Activated naive CD8-positive, alpha-beta T cell treated with anti-CD3 and anti-CD28 coated beads, Interleukin-2, amount 10 ng/mL, durations not matched to agents 7 days and 5 days (primary cell): Measurements from ENCODE around the gene RCHY1. TPM values are rescaled to one million over a fixed set of nuclear protein-coding genes. Genes with fewer than 3 reads are reported as not detected.
"Not testable (repeated sequence)": the region's sequence is repeated elsewhere in the genome, so short reads cannot be mapped to it uniquely, and the experiment has no call there.

ENCODE experiments used
- ATAC-seq: fragments of 150-1000 bp; cut with Tn5 transposase; one replicate; pipeline ENCODE4 v1.10.0; 2021; ENCODE audit warnings: low read depth, moderate library complexity
- POLR2A ChIA-PET: fragments of 350-600 bp; sonication (Branson Sonifier 250); formaldehyde crosslinking; loops from one replicate; lab custom pipeline; 2021; ENCODE audit warnings: antibody characterized with exemption; lab: Charles Lee
- DNase-seq: peaks from one replicate; pipeline ENCODE4 v3.0.0; 2021
- H3K27ac Mint-ChIP-seq: one replicate; pipeline ENCODE4 v1.8.0; 2022; ENCODE audit warnings: mild to moderate bottlenecking, mixed read lengths
- H3K27me3 Mint-ChIP-seq: one replicate; pipeline ENCODE4 v1.8.0; 2022; ENCODE audit warnings: mild to moderate bottlenecking, moderate library complexity, mixed read lengths
- H3K36me3 Mint-ChIP-seq: one replicate; pipeline ENCODE4 v1.8.0; 2021; ENCODE audit warnings: mild to moderate bottlenecking, mixed read lengths
- H3K4me1 Mint-ChIP-seq: one replicate; pipeline ENCODE4 v1.8.0; 2021; ENCODE audit warnings: mixed read lengths
- H3K4me3 Mint-ChIP-seq: one replicate; pipeline ENCODE4 v1.8.0; 2022; ENCODE audit warnings: mild to moderate bottlenecking, moderate library complexity, mixed read lengths
- H3K9me3 Mint-ChIP-seq: one replicate; pipeline ENCODE4 v1.8.0; 2021; ENCODE audit warnings: mixed read lengths
- total RNA-seq, 2 experiments: library from RNA; stranded (reverse); gene quantifications; one replicate each; pipeline ENCODE4 v1.2.3, GENCODE V29; 2021

RCHY1 gene
- total RNA-seq, 2 experiments from 2014 or later: 27.4 to 29.2 TPM

DNA sequence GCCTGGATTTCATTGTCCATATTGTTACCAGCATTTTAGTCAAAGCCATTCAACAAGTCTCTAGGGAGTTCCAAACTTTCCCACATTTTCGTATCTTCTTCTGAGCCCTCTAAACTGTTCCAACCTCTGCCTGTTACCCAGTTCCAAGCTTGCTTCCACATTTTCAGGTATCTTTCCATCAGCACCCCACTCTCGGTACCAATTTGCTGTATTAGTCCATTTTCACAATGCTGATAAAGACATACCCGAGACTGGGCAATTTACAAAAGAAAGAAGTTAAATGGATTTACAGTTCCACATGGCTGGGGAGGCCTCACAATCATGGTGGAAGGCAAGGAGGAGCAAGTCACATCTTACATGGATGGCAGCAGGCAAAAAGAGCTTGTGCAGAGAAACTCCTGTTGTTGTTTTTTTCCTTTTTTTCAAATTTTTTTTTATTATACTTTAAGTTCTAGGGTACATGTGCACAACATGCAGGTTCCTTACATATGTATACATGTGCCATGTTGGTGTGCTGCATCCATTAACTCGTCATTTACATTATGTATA, 19.2 kb upstream of the RCHY1 start:
- peaks cover 20% of the 10 kb centered on the region for H3K9me3 Mint-ChIP-seq

DNA sequence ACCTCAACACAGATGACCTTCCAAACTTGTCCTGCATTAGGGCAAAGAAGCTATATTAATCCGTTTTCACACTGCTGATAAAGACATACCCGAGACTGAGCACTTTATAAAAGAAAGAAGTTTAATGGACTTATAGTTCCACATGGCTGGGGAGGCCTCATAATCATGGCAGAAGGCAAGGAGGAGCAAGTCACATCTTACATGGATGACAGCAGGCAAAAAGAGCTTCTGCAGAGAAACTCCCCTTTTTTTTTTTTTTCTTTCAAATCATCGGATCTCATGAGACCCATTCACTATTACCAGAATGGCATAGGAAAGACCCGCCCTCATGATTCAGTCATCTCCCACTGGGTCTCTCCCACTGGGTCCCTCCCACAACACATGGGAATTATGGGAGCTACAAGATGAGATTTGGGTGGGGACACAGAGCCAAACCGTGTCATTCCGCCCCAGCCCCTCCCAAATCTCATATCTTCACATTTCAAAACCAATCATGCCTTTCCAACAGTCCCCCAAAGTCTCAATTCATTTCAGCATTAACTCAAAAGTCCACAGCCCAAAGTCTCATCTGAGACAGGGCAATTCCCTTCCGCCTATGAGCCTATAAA, 17.4 kb upstream of the RCHY1 start:
- DNase-seq, ATAC-seq, H3K4me1 Mint-ChIP-seq, H3K4me3 Mint-ChIP-seq, H3K27me3 Mint-ChIP-seq, H3K27ac Mint-ChIP-seq: not testable (repeated sequence)
- H3K36me3 Mint-ChIP-seq: peaks cover 47% of the 10 kb centered on the region
- H3K9me3 Mint-ChIP-seq: peaks cover 20% of the 10 kb centered on the region
- POLR2A ChIA-PET: interaction anchor here (0.6 kb wide), 1 partner anchor 30 kb away, joined by 3 read pairs; no protein-coding TSS in a partner anchor

More for the DNA sequence above, 19.2 kb upstream of the RCHY1 start:
- H3K36me3 Mint-ChIP-seq: peaks cover 43% of the 10 kb centered on the region
- H3K4me1 Mint-ChIP-seq, H3K4me3 Mint-ChIP-seq, DNase-seq, H3K27ac Mint-ChIP-seq, POLR2A ChIA-PET, H3K27me3 Mint-ChIP-seq, ATAC-seq: not testable (repeated sequence)

DNA sequence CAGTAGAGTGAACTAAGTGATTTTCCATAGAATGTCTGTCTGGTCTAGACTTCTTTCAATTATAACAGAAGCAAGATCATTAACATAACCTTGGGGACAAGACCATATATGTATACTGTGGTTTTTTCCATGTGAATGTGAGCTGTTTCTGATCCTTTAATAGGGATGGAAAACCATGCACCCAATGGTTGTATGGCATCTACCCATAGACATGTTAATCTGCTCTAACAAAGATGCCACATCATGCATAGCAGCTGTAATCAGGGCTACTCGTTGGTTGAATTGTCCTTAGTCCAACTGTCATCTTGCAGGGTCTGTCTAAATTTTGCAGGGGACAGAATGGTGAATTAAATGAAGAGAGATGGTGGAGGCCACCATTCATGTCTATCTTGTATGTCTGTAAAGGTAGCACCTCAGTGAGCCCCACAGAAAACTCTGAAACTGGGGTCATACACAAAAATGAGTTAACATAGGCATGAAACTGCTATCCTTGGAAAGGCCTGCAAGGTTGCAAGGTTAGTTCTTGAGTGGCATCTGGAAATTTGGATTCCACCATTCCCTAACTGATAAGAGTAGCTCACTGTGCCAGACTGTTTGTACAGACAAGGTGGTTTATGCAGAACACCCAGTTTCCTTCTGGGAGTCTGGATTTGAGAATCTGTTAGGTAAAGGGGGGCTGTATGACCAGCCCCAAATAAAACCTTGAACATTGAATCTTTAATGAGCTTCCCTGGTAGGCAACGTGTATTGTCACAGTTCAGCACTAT, 16.5 kb upstream of the RCHY1 start:
- DNase-seq: no peak
- no peak overlapping the region for H3K27ac Mint-ChIP-seq
- peaks cover 51% of the 10 kb centered on the region for H3K36me3 Mint-ChIP-seq
- POLR2A ChIA-PET: no interaction called here
- H3K4me1 Mint-ChIP-seq: no peaks in the 10 kb centered on the region
- H3K27me3 Mint-ChIP-seq: no peaks in the 10 kb centered on the region
- H3K4me3 Mint-ChIP-seq: no peak overlapping the region
- peaks cover 20% of the 10 kb centered on the region for H3K9me3 Mint-ChIP-seq
- no peak for ATAC-seq

DNA sequence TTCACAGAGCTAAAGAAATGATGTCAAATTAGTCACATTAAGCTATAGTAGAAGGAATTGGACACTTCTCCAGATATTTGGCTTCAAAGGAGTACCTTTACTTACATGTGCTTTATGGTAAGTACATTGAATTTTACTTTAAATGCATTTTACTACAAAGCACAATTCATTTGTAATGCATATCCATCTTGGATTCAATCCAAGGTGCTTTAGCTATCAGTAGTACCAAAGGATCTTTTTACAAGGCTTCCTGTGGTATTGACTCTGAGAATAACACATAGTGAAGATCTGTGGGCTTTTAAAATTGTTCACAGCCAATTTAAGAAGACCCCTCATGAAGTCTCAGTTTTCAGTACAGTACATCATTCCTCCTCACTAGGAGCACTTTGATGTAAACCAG, 13.3 kb upstream of the RCHY1 start:
- H3K4me1 Mint-ChIP-seq: peaks cover 3% of the 10 kb centered on the region
- peaks cover 58% of the 10 kb centered on the region for H3K36me3 Mint-ChIP-seq
- H3K27me3 Mint-ChIP-seq: no peaks in the 10 kb centered on the region
- DNase-seq (no peak), ATAC-seq (no peak)
- no peak overlapping the region for H3K27ac Mint-ChIP-seq
- POLR2A ChIA-PET: no interaction called here
- peaks cover 11% of the 10 kb centered on the region for H3K9me3 Mint-ChIP-seq
- no peak overlapping the region for H3K4me3 Mint-ChIP-seq

DNA sequence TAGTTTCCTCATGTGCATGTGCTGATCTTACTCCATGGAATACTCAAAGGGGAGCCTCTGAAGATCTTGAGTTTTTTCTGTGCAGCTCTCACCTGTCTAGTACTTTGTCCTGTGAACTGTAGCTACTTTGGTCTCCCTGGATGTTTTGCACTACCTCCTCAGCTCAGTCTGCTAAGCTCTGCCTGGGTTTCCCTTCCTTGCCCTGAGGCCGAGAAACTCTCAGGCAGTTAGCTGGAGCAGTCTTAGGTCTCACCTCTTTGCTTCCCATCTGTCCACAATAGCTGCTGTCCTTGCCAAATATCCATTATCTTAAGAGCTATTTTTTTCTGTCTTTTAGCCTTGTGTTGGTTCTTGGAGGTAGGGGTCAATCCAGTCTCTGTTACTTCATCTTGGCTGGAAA, 11.7 kb upstream of the RCHY1 start:
- peaks cover 3% of the 10 kb centered on the region for H3K4me1 Mint-ChIP-seq
- H3K9me3 Mint-ChIP-seq: no peaks in the 10 kb centered on the region
- H3K4me3 Mint-ChIP-seq: no peak overlapping the region
- no peaks in the 10 kb centered on the region for H3K27me3 Mint-ChIP-seq
- no peak overlapping the region for H3K27ac Mint-ChIP-seq
- ATAC-seq (no peak), DNase-seq (no peak)
- POLR2A ChIA-PET: interaction anchor here (0.5 kb wide), 1 partner anchor 200 kb away, joined by 3 read pairs; no protein-coding TSS in a partner anchor
- H3K36me3 Mint-ChIP-seq: peaks cover 51% of the 10 kb centered on the region

DNA sequence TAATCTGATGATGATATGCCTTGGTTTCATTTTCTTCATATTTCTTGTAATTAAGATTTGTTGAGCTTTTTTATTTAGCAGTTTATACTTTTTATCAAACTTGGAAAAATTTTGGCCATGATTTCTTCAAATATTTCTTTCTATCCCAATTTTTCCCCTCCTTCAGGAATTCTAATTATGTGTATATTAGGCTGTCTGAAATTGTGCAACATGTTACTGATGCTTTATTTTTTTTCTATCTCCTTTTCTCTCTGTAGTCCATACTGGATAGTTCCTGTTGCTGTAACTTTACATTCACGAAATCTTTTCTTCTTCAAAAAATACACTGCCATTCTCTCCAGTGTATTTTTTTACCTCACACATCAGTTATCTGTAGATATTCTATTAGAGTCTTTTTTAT, 10.9 kb upstream of the RCHY1 start:
- Mint-ChIP-seq H3K4me3 (no peak overlapping the region), H3K27me3 (no peaks in the 10 kb centered on the region), H3K27ac (no peak overlapping the region), H3K36me3 (peaks cover 51% of the 10 kb centered on the region), H3K9me3 (no peaks in the 10 kb centered on the region), H3K4me1 (peaks cover 6% of the 10 kb centered on the region)
- DNase-seq (no peak), ATAC-seq (no peak)
- POLR2A ChIA-PET: no interaction called here

DNA sequence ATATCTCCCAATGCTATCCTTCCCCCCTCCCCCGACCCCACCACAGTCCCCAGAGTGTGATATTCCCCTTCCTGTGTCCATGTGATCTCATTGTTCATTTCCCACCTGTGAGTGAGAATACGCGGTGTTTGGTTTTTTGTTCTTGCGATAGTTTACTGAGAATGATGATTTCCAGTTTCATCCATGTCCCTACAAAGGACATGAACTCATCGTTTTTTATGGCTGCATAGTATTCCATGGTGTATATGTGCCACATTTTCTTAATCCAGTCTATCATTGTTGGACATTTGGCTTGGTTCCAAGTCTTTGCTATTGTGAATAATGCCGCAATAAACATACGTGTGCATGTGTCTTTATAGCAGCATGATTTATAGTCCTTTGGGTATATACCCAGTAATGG, 5.2 kb upstream of the RCHY1 start:
- H3K9me3 Mint-ChIP-seq, H3K27ac Mint-ChIP-seq, H3K27me3 Mint-ChIP-seq, DNase-seq, H3K4me3 Mint-ChIP-seq, POLR2A ChIA-PET, ATAC-seq: not testable (repeated sequence)
- H3K4me1 Mint-ChIP-seq: peaks cover 19% of the 10 kb centered on the region
- H3K36me3 Mint-ChIP-seq: peaks cover 46% of the 10 kb centered on the region

DNA sequence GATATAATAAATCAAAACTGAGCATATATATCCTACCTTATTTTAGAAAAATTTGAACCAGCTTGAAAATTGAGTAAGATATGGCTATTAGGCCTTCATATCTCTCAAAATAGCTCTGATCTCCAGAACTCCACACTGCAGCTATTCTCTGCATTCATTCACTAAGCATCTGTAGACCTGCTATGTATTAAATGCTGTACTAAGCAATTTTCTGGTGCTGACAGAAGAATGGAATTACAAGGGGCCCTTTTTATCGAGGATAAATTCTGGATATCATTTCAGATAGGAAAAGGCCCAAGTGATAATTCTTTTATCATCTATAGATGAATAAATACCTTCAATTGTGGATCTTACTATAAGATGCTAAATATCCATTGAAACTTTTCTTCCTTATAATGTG, 1.9 kb upstream of the RCHY1 start:
- no peak for ATAC-seq
- H3K27me3 Mint-ChIP-seq: no peaks in the 10 kb centered on the region
- H3K9me3 Mint-ChIP-seq: no peaks in the 10 kb centered on the region
- POLR2A ChIA-PET: interaction anchor here (0.5 to 4.0 kb wide), 3 partner anchors 208 to 380 kb away, joined by 3 to 30 read pairs (median 3); partner anchors contain the start of gene USO1
- H3K27ac Mint-ChIP-seq: no peak overlapping the region
- H3K4me1 Mint-ChIP-seq: peaks cover 21% of the 10 kb centered on the region
- DNase-seq: no peak
- no peak overlapping the region for H3K4me3 Mint-ChIP-seq
- peaks cover 29% of the 10 kb centered on the region for H3K36me3 Mint-ChIP-seq

DNA sequence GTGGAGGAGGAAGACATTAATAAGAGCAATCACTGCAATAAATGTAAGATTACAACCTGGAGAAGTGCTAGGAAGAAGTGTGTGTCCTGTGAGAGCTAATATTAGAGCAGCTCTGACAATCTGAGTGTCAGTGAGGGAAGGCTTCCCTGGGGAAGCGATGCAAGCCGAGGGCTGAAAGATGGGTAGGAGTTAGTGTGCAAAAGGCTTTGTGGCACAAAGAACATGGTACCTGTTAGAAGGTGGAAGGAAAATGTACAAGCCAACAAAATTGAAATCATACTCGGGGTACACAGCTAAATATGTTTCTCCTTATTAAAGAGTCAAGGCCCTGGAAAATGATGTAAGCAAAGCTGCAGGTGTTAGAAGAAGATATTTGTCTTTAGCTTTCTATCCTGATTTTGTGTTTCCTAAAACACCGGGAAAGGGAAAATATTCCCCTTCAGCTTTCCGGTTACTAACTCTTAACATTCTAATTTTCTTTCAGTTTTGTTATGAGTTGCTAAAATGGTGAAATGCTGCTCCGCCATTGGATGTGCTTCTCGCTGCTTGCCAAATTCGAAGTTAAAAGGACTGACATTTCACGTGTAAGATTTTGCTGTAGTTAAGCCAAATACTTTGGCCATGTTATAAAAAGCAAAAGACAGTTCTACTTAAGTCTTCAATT, 878 bp upstream of the RCHY1 start:
- Mint-ChIP-seq H3K9me3 (no peaks in the 10 kb centered on the region), H3K27me3 (no peaks in the 10 kb centered on the region), H3K4me3 (no peak overlapping the region)

DNA sequence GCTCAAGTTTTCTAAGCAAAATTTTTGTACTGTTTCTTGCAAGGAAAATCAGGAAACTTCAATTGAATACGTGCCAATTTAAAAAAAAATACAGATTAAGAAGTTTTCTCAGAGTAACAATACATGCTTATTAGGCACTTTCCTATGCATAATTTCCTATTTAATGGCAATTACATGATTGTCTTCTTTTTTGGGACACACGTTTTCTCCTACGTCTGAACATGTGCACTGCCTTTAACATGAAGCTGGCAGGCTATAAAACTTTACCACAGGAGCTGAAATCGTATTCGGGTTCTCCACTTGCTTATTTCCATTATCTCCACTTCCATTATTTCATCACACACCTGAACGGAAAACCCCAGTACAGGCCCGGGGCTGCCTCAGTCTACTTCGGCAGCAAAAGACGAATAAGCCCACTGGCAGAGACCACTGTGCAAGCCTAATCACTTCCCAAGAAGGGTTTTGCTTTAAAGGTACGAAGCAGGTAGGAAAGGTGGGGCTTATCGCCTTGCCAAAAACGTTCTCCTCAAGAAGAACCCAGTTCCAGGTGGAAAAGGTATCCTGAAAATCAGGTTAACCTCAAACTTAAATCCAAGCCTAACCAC, 575 bp downstream of the RCHY1 start:
- POLR2A ChIA-PET: interaction anchor here (0.9 to 4.0 kb wide), 8 partner anchors 8 to 634 kb away, joined by 3 to 30 read pairs (median 4); partner anchors contain the start of genes NAAA, NUP54 and USO1
- Mint-ChIP-seq H3K36me3 (peaks cover 25% of the 10 kb centered on the region), H3K9me3 (peaks cover 2% of the 10 kb centered on the region), H3K4me3 (no peak overlapping the region), H3K27me3 (no peaks in the 10 kb centered on the region), H3K4me1 (peaks cover 29% of the 10 kb centered on the region), H3K27ac (peak overlapping the region; percentile 99)
- ATAC-seq: no peak
- DNase-seq: no peak

More for the DNA sequence above, 878 bp upstream of the RCHY1 start:
- Mint-ChIP-seq H3K4me1 (peaks cover 26% of the 10 kb centered on the region), H3K36me3 (peaks cover 28% of the 10 kb centered on the region), H3K27ac (peak overlapping the region; percentile 99)
- ATAC-seq (no peak), DNase-seq (no peak)
- POLR2A ChIA-PET: interaction anchor here (0.8 to 4.0 kb wide), 7 partner anchors 8 to 426 kb away, joined by 3 to 30 read pairs (median 4); partner anchors contain the start of genes NAAA and USO1

DNA sequence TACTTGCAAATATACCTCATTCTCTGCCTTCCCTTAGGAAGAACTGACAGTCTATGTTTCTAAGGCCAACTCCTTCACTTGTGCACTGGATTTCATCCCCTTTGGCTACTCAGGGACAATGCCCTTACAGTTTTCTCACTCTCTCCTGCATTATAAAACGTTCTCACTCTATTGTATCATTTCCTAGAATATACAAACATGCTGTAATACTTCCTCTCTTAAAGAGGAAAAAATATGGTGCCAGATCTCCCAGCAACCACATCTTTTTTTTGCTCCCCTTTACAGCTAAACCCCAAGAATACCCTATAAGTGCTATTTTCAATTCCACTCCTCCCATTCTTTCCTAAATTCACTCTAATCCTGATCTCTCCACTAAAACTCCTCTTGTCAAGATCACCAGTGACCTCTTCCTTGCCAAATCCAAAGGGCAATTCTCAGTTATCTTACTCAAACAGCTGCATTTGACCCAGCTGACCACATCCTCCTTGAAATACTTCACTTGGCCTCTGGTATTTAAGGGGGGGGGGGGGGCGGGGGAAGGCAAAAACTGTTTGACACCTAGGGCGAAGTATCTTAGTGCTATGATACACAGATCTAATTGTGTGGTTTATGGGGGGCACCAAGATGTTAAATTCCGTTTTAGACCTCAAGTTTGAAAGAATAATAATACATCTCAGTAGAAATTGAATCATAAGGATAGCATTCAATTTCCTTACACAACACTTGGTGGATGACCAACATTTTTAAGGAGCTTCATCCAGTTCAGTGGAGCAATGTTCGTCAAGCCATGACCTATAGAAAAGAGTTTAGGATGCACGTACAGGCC, 1.6 kb downstream of the RCHY1 start:
- Mint-ChIP-seq H3K36me3 (peaks cover 23% of the 10 kb centered on the region), H3K4me1 (peaks cover 31% of the 10 kb centered on the region), H3K9me3 (peaks cover 2% of the 10 kb centered on the region), H3K4me3 (no peak overlapping the region), H3K27ac (peak overlapping the region; percentile 81), H3K27me3 (no peaks in the 10 kb centered on the region)
- DNase-seq (no peak), ATAC-seq (no peak)
- POLR2A ChIA-PET: interaction anchor here (0.9 to 4.0 kb wide), 4 partner anchors 143 to 635 kb away, joined by 3 to 30 read pairs (median 3); partner anchors contain the start of genes NUP54 and USO1

DNA sequence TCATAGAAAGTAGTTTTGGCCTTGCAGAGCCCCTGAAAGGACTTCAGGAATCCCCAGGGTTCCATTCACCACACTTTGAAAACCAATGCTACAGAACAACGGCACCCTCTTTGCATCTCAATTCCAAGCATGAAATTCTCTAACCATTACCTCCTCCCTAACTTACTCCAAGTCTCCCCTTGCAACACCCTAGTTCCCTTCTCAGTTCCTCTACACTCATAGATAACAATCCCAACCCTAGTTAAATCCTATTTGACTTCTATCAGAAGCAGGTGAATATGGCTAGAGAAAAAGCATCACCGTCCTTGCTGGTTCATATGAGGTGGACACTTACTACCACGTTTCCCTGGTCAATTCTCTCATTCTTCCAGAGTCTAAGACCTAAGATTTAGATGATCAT, 2.4 kb downstream of the RCHY1 start:
- peaks cover 31% of the 10 kb centered on the region for H3K4me1 Mint-ChIP-seq

More for the DNA sequence above, 2.4 kb downstream of the RCHY1 start:
- no peaks in the 10 kb centered on the region for H3K27me3 Mint-ChIP-seq
- peaks cover 27% of the 10 kb centered on the region for H3K36me3 Mint-ChIP-seq
- no peak for ATAC-seq
- peaks cover 2% of the 10 kb centered on the region for H3K9me3 Mint-ChIP-seq
- H3K4me3 Mint-ChIP-seq: no peak overlapping the region
- no peak overlapping the region for H3K27ac Mint-ChIP-seq
- POLR2A ChIA-PET: no interaction called here
- no peak for DNase-seq
